Measurements from ENCODE around the gene SH2D1B.

Gene SH2D1B

DNA sequence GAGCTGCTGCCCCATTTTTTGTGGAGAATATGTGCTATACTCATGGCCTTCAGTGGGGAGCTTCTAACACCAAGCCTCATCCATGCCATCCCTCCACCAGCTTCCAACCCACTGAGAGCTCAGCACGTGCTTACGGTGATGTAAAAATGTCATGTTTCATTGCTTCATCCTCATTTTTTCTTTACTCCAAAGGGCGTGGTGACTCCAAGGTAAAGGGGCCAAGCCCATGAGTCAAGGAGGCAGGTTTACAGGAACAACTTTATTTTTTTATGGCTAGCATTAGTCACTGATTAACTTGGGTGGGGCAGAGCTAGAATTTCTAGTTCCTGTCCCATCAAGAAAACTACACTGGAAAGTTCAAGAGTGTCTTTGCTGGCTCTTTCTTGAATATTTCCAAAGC is 30.6 kb downstream of the SH2D1B start, which contains the start of gene C1orf226:
Gene C1orf226, plus strand, starts transcription at position 346 of the 400 bp plus-strand sequence. CDS start 174 bp downstream, outside the sequence.
- TF ChIP-seq, protein P1, sequence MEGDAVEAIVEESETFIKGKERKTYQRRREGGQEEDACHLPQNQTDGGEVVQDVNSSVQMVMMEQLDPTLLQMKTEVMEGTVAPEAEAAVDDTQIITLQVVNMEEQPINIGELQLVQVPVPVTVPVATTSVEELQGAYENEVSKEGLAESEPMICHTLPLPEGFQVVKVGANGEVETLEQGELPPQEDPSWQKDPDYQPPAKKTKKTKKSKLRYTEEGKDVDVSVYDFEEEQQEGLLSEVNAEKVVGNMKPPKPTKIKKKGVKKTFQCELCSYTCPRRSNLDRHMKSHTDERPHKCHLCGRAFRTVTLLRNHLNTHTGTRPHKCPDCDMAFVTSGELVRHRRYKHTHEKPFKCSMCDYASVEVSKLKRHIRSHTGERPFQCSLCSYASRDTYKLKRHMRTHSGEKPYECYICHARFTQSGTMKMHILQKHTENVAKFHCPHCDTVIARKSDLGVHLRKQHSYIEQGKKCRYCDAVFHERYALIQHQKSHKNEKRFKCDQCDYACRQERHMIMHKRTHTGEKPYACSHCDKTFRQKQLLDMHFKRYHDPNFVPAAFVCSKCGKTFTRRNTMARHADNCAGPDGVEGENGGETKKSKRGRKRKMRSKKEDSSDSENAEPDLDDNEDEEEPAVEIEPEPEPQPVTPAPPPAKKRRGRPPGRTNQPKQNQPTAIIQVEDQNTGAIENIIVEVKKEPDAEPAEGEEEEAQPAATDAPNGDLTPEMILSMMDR (IDR thresholded peaks at IDR 0.05; ENCODE audit: low read length, missing control alignments): no peak
- H3K4me3 ChIP-seq (replicated peaks; ENCODE audit: low read depth, low read length): no peak within 1 kb of the TSS
- no peak for DNase-seq (ENCODE audit: low read depth)

DNA sequence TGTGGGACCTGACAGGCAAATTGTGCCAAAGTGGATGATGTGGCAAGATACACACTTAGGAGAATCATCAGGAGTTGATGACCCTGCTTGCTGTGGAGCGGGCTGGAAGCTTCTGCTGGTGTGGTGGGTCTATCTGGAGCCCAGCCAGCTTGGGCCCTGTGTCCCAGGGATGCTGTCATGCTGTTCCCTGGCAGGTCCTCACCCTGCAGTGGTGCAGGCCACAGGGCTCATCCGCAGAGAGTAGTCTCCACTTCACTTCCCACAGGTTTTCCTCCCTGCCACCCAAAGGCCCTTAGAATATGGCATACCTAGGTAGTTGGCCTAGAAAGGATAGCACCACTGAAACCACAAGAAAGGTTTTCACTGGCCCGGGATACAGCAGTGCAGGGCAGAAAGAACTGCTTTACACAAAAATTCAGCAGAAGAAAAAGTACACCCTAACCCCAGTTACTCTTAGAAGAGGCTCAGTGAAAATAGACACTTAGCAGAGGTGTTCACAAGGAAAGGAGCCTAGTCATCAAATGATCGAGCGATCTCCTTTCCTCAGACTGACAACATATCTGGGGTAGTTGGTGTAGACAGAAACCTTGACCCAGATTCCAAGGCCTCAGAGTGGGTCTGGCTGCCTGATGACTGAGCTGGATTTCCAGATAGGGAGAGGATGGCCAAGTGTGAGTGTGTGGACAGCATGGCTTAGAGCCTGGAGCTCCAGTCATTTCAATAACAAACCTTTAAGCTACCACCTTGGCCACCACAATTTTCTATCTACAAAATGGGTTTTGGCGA is 31.7 kb downstream of the SH2D1B start:
- no peak overlapping the region for H3K4me3 ChIP-seq (replicated peaks; ENCODE audit: low read depth, low read length)
- DNase-seq (ENCODE audit: low read depth): no peak
- TF ChIP-seq, protein P1 (IDR thresholded peaks at IDR 0.05; ENCODE audit: low read length, missing control alignments): no peak

DNA sequence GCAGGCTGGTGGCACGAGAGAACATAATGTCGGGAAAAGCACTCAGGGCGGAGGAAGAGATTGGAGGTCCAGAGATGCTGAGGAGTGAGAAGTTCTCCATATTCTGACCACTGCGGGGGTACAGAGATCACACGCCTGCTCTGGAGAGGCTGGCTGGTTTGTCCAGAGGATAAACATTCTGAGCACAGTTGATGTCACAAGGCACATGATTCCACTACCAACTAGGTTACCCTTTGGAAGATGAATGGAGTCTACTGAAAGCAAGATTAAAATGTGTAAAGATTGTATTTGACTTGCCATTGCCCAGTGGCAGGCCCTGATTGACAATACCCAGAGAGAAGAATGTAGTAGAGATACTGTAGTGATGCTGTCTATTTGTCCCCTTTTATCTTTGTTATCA is 35.2 kb downstream of the SH2D1B start, which contains the start of gene SPATA46:
Gene SPATA46, minus strand, starts transcription at position 164 of the 400 bp plus-strand sequence. Its CDS starts 64 bp downstream, at position 100.
- TF ChIP-seq, protein P1 (IDR thresholded peaks at IDR 0.05; ENCODE audit: low read length, missing control alignments): no peak
- no peak within 1 kb of the TSS for H3K4me3 ChIP-seq (replicated peaks; ENCODE audit: low read depth, low read length)
- no peak for DNase-seq (ENCODE audit: low read depth)

DNA sequence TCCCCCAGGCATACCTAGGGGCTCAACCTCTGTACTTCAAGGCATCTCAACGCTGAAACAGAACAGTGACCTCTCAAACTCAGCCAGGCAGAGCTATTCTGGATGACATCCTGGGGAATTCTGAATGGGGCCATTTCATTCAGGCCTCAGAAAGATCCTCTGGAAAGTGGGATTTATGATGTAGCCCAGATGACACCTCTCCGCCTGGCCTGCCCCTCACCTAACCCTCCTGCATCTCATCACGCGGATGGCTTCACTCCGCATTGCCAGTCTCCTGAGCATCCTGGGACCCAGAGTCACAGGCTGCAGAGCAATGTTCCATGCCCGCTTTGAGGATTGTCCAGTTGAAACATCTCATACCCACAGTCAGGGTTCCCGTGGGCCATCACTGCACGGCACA is 36.5 kb downstream of the SH2D1B start:
- H3K4me3 ChIP-seq (replicated peaks; ENCODE audit: low read depth, low read length): no peak overlapping the region
- DNase-seq (ENCODE audit: low read depth): no peak
- TF ChIP-seq, protein P1 (IDR thresholded peaks at IDR 0.05; ENCODE audit: low read length, missing control alignments): no peak

DNA sequence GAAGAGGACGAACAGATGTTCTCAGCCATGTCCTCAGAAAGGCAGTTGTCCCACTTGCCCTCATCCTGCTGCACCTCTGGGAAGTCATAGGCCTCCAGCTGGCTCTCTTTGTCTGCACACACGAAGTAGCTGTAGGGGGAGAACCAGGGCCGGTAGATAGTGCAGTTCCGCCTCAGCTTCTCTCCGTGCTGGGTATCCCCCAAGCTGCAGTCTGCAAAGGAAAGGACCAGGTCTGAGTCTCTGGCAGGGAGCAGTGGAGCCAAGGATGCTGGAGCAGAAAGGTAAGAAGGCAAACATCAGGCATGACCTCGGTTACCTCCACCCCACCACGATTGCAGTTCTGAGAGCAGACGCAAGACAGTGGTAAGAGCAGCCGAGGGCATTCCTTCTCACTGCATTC is 37.5 kb downstream of the SH2D1B start:
- DNase-seq (ENCODE audit: low read depth): no peak
- no peak overlapping the region for H3K4me3 ChIP-seq (replicated peaks; ENCODE audit: low read depth, low read length)
- TF ChIP-seq, protein P1 (IDR thresholded peaks at IDR 0.05; ENCODE audit: low read length, missing control alignments): no peak

DNA sequence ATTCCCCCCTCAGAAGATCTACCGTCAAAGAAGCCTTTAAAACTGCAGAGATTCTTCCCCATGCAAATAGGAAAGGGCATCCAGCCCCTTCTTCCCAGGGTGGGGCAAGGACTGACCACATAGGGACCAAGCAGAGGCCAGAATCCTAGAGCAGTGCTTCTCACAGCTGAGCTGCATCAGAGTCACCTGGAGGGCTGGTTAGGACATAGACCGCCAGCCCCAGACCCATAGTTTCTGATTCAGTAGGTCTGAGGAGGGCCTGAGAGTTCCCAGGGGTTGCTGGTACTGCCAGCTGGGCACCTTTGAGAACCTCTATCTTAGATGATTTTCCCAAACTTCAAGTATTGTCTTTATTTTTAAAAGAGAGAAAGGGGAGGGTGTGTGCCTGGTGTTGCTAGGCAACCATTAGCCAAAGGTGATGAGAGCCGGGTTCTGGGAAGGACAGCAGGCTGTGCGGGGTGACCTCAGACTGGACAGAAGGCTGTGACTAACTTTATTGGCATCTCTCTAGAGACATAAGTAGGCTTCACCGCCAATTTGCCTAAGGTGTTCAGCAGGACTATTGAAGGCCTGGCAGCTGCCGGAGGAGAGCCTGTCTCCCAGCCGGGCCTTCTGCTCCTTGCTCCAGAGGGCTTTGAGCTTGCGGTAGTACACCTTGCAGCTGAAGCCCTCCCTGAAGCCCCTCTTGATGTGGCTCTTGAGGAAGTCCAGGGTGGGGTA is 38.2 kb downstream of the SH2D1B start:
- H3K4me3 ChIP-seq (replicated peaks; ENCODE audit: low read depth, low read length): no peak overlapping the region
- TF ChIP-seq, protein P1 (IDR thresholded peaks at IDR 0.05; ENCODE audit: low read length, missing control alignments): no peak
- DNase-seq (ENCODE audit: low read depth): peak; percentile 55
